Measurements from ENCODE around the gene CMKLR1. TPM values are rescaled to one million over a fixed set of nuclear protein-coding genes. Genes with fewer than 3 reads are reported as not detected.

The CMKLR1 gene
- total RNA-seq, 1 experiment from 2014 or later: 0.15 TPM

DNA sequence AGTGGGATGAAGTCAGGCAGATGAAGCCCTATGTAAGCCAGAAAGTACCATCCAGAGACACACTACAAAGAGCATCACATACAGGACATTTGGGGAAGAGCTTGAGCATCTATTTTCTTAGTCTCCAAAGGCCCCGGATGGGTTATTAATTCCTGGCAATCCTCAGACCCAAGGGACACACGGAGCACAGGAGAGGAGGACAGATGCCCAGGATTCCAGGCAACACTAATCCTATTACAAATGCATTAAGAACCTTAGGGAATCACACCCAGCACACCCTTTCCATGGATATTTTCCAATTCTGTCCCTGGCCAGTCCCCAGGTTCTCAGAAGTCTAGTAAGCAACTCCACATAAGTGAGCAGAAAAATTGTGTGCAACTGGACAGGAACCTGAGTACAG is 65.9 kb downstream of the CMKLR1 start:
- ChIA-PET POLR2A (no interaction called here), RAD21 (ENCODE audit: low non-redundant PET in 1 of 2, low total read pairs in 2 of 2, uncharacterized antibody in 2 of 2, unreplicated experiment in 2 of 2) (no interaction called here)

DNA sequence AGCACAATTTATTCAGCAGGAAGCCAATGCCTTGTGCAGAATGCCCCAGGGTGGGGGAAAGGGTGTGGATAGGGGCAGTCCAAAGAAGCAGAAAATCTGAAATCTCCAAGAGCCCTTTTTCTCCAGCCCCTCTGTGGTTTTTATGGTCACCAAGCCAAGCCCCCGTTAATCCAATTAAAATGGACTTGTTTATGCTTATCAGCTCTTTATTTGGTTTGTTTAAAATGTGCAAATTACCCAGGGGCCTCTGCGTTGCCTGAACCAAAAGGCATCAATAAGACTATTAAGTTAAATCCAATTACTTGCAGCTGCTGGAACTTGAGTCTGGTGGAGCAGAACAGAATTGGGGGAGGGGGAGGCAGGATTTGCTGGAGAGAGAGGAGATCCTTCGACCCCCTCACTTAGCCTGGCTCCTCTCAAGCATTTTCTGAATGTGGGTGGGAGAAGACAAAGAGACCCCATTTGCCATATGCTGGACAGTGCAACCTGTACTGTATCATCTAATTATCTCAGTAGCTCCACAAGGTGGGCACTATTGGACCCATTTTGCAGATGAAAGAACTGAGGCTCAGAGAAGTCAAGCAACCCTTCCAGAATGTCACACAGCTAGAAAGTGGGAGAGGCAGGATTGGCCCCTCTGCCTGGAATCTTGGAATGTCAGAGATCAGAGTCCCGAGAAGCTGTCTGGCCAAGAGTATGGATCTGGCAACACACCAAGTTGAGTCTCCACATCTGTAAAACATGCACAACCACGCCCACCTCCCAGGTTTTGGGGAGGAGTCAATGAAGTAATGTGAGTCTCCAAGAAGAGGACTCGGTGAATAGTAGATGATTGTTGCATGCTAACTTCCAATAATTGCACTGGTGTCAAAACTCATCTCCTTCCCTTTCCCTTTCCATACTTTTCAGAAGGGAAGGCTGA is 66.9 kb downstream of the CMKLR1 start:
- ChIA-PET RAD21 (ENCODE audit: low non-redundant PET in 1 of 2, low total read pairs in 2 of 2, uncharacterized antibody in 2 of 2, unreplicated experiment in 2 of 2) (no interaction called here), POLR2A (no interaction called here), CTCF (no interaction called here)
- Histone ChIP-seq H3K9ac (ENCODE audit: low read length) (no peak overlapping the region), H3K9me2 (ENCODE audit: insufficient read depth) (no peaks in the 10 kb centered on the region), H3K4me3 (replicated peaks in 1 of 2; ENCODE audit: low read depth in 1 of 2, low read length in 2 of 2) (no peak overlapping the region), H3K9me3 (ENCODE audit: control insufficient read depth in 1 of 2, insufficient read depth in 1 of 2, low read depth in 1 of 2, low read length in 2 of 2) (no peaks in the 10 kb centered on the region), H3K4me1 (ENCODE audit: control insufficient read depth in 1 of 2, insufficient read depth in 2 of 2, low read length in 2 of 2) (no peaks in the 10 kb centered on the region), H3K27ac (ENCODE audit: low read depth, low read length) (no peak overlapping the region), H3K79me2 (ENCODE audit: insufficient read depth, low read length) (no peaks in the 10 kb centered on the region), H3K4me2 (ENCODE audit: low read length) (no peak overlapping the region), H2AFZ (ENCODE audit: low read depth, low read length, poor library complexity, severe bottlenecking) (no peak overlapping the region), H3K27me3 (ENCODE audit: insufficient read depth, low read length) (peaks cover 43% of the 10 kb centered on the region), H4K20me1 (ENCODE audit: insufficient read depth) (no peaks in the 10 kb centered on the region), H3K36me3 (ENCODE audit: control insufficient read depth in 1 of 2, insufficient read depth in 2 of 2, low read length in 2 of 2) (no peaks in the 10 kb centered on the region)
- ATAC-seq (no peak), DNase-seq (ENCODE audit: low read depth, low spot score) (no peak)
- intact Hi-C loops (cut with micrococcal nuclease): no loop called here
- BruUV-seq (replicated peaks): no TSS peak
- TF ChIP-seq EZH2phosphoT487 (IDR thresholded peaks at IDR 0.05; ENCODE audit: borderline replicate concordance): no peak
- no peak for TF ChIP-seq POLR2AphosphoS5 (IDR thresholded peaks at IDR 0.05; ENCODE audit: low read depth, low read length)
- no peak for TF ChIP-seq YY1 (IDR thresholded peaks at IDR 0.05; ENCODE audit: extremely low read depth, insufficient replicate concordance, low read depth, low read length)

More for the DNA sequence above, 65.9 kb downstream of the CMKLR1 start:
- Histone ChIP-seq H4K20me1 (ENCODE audit: insufficient read depth) (no peaks in the 10 kb centered on the region), H3K9me3 (ENCODE audit: control insufficient read depth in 1 of 2, insufficient read depth in 1 of 2, low read depth in 1 of 2, low read length in 2 of 2) (no peaks in the 10 kb centered on the region), H3K4me1 (ENCODE audit: control insufficient read depth in 1 of 2, insufficient read depth in 2 of 2, low read length in 2 of 2) (no peaks in the 10 kb centered on the region), H3K27ac (ENCODE audit: low read depth, low read length) (no peak overlapping the region), H2AFZ (ENCODE audit: low read depth, low read length, poor library complexity, severe bottlenecking) (no peak overlapping the region), H3K4me2 (ENCODE audit: low read length) (no peak overlapping the region), H3K36me3 (ENCODE audit: control insufficient read depth in 1 of 2, insufficient read depth in 2 of 2, low read length in 2 of 2) (no peaks in the 10 kb centered on the region), H3K9ac (ENCODE audit: low read length) (no peak overlapping the region), H3K9me2 (ENCODE audit: insufficient read depth) (no peaks in the 10 kb centered on the region), H3K79me2 (ENCODE audit: insufficient read depth, low read length) (no peaks in the 10 kb centered on the region), H3K27me3 (ENCODE audit: insufficient read depth, low read length) (peaks cover 37% of the 10 kb centered on the region), H3K4me3 (replicated peaks in 1 of 2; ENCODE audit: low read depth in 1 of 2, low read length in 2 of 2) (no peak overlapping the region)
- intact Hi-C loops (cut with micrococcal nuclease): no loop called here
- TF ChIP-seq EZH2 (IDR thresholded peaks at IDR 0.05) (no peak), YY1 (IDR thresholded peaks at IDR 0.05; ENCODE audit: extremely low read depth, insufficient replicate concordance, low read depth, low read length) (no peak), TCF7L2 (IDR thresholded peaks at IDR 0.05; ENCODE audit: borderline replicate concordance, extremely low read depth, insufficient read depth, insufficient read length) (no peak), ZNF274 (IDR thresholded peaks at IDR 0.05; ENCODE audit: low read depth, low read length) (no peak), EGR1 (IDR thresholded peaks at IDR 0.05; ENCODE audit: low read depth) (no peak), FOSL1 (IDR thresholded peaks at IDR 0.05; ENCODE audit: low read depth) (no peak), ZFX (IDR thresholded peaks at IDR 0.05) (no peak), POLR2A (IDR thresholded peaks at IDR 0.05; ENCODE audit: borderline replicate concordance, extremely low read depth, insufficient read depth, insufficient read length) (no peak), ELF1 (IDR thresholded peaks at IDR 0.05; ENCODE audit: borderline replicate concordance, low read depth) (no peak)
- TF ChIP-seq, protein P1, sequence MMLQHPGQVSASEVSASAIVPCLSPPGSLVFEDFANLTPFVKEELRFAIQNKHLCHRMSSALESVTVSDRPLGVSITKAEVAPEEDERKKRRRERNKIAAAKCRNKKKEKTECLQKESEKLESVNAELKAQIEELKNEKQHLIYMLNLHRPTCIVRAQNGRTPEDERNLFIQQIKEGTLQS (IDR thresholded peaks at IDR 0.05): no peak
- TF ChIP-seq, protein P2, sequence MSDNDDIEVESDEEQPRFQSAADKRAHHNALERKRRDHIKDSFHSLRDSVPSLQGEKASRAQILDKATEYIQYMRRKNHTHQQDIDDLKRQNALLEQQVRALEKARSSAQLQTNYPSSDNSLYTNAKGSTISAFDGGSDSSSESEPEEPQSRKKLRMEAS (IDR thresholded peaks at IDR 0.05): no peak
- CTCF ChIA-PET: no interaction called here
- ATAC-seq (no peak), DNase-seq (ENCODE audit: low read depth, low spot score) (no peak)
- BruUV-seq (replicated peaks): no TSS peak
